Measurements from ENCODE around the gene ZNF587.
"Not testable (repeated sequence)": the region's sequence is repeated elsewhere in the genome, so short reads cannot be mapped to it uniquely, and the experiment has no call there.

The ZNF587 gene

DNA sequence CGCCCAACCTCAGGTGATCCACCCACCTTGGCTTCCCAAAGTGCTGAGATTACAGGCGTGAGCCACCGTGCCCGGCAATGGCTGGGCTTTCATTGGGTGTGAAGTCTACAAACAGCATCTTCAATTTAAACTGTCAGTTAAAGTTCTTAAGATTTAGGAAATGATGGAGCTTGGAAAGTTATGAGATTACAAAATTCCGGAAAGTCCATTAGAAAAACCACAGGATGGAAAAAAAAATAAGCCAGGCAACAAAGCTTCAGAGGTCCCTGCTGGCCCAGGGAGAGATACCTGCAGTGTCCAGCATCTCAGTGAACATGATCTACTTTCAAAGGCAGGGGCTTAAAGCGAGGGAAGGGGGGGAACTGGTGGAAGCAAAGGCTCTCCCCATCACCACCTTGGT lies 24.1 kb upstream of the ZNF587 start:
- Histone ChIP-seq H3K4me3 (ENCODE audit: low read length) (no peak overlapping the region), H3K36me3 (ENCODE audit: control insufficient read depth, low read depth, low read length) (peaks cover 11% of the 10 kb centered on the region), H3K4me1 (ENCODE audit: control insufficient read depth, low read depth, low read length) (peaks cover 4% of the 10 kb centered on the region), H3K9me3 (ENCODE audit: control insufficient read depth, low read depth, low read length) (no peaks in the 10 kb centered on the region), H3K27ac (ENCODE audit: low read length) (no peak overlapping the region), H3K9ac (ENCODE audit: low read length) (no peak overlapping the region), H3K27me3 (ENCODE audit: control insufficient read depth, insufficient read depth, low read length) (no peaks in the 10 kb centered on the region)

DNA sequence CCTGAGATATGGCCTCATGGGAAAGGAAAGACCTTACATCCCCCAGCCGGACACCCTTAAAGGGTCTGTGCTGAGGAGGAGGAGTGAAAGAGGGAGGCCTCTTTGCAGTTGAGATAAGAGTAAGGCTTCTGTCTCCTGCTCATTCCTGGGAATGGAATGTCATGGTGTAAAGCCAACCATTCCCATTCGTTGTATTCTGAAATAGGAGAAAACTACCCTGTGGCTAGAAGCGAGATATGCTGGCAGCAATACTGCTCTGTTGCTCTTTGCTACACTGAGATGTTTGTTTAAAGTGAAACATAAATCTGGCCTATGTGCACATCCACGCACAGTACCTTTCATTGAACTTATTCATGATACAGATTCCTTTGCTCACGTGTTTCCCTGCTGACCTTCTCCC lies 20.3 kb upstream of the ZNF587 start:
- Histone ChIP-seq H3K4me1 (ENCODE audit: control insufficient read depth, low read depth, low read length) (peaks cover 4% of the 10 kb centered on the region), H3K36me3 (ENCODE audit: control insufficient read depth, low read depth, low read length) (peaks cover 11% of the 10 kb centered on the region), H3K27me3 (ENCODE audit: control insufficient read depth, insufficient read depth, low read length) (no peaks in the 10 kb centered on the region), H3K4me3 (ENCODE audit: low read length) (no peak overlapping the region), H3K27ac (ENCODE audit: low read length) (no peak overlapping the region), H3K9ac (ENCODE audit: low read length) (no peak overlapping the region), H3K9me3 (ENCODE audit: control insufficient read depth, low read depth, low read length) (no peaks in the 10 kb centered on the region)

DNA sequence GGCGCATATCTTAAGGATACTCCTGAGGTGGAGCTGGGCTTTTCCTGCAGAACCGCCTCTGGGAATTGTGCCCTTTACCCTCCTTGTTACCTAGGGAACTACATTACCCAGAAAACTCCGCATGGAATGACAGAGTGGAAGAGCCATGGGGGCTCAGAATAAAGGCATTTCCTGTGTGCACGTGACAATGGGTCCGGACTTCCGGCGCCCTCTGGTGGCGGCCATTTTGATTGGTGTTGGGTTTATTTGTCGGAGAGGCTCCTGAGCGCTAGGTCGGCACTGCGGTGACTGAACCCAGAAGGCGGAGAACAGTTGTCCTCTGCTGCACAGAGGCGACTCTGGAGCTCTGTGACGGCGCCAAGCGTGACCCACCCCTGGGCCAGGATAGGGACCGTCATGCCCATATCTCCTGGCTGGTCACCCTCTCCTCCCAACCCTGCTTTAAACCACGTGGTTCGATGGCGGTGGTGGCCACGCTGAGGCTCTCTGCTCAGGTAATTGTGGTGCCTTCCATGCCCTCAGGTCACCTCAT lies 19.5 kb upstream of the ZNF587 start, which contains the start of gene ZNF587B:
Gene ZNF587B (plus strand): TSS at position 229 of the 532 bp plus-strand sequence. CDS start 230 bp downstream, at position 459.
- peaks cover 4% of the 10 kb centered on the region for H3K4me1 ChIP-seq (ENCODE audit: control insufficient read depth, low read depth, low read length)
- H3K27ac ChIP-seq (ENCODE audit: low read length), result peak within 1 kb of the TSS; percentile 88
- no peaks in the 10 kb centered on the region for H3K9me3 ChIP-seq (ENCODE audit: control insufficient read depth, low read depth, low read length)
- no peaks in the 10 kb centered on the region for H3K27me3 ChIP-seq (ENCODE audit: control insufficient read depth, insufficient read depth, low read length)
- peaks cover 8% of the 10 kb centered on the region for H3K36me3 ChIP-seq (ENCODE audit: control insufficient read depth, low read depth, low read length)
- peak within 1 kb of the TSS; percentile 90 for H3K4me3 ChIP-seq (ENCODE audit: low read length)
- peak within 1 kb of the TSS; percentile 97 for H3K9ac ChIP-seq (ENCODE audit: low read length)

DNA sequence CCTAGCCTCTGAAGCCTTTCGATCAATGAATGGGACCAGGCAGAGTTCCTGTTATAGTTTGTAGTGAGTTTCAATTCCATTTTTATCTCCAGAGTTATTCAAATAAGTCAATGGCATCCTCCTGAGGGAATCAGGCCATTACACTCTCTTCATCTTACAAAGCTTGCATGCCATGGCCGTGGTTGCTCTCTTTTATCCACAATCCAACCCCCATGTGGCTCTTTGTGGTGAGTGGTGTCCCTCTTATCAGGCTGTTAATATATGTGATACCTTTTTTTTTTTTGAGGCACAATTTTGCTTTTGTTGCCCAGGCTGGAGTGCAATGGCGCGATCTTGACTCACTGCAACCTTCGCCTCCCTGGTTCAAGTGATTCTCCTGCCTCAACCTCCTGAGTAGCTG lies 12.7 kb upstream of the ZNF587 start:
- peaks cover 23% of the 10 kb centered on the region for H3K36me3 ChIP-seq (ENCODE audit: control insufficient read depth, low read depth, low read length)
- H3K4me1 ChIP-seq (ENCODE audit: control insufficient read depth, low read depth, low read length); H3K27me3 ChIP-seq (ENCODE audit: control insufficient read depth, insufficient read depth, low read length); H3K9ac ChIP-seq (ENCODE audit: low read length); H3K4me3 ChIP-seq (ENCODE audit: low read length); H3K9me3 ChIP-seq (ENCODE audit: control insufficient read depth, low read depth, low read length); H3K27ac ChIP-seq (ENCODE audit: low read length): not testable (repeated sequence)

DNA sequence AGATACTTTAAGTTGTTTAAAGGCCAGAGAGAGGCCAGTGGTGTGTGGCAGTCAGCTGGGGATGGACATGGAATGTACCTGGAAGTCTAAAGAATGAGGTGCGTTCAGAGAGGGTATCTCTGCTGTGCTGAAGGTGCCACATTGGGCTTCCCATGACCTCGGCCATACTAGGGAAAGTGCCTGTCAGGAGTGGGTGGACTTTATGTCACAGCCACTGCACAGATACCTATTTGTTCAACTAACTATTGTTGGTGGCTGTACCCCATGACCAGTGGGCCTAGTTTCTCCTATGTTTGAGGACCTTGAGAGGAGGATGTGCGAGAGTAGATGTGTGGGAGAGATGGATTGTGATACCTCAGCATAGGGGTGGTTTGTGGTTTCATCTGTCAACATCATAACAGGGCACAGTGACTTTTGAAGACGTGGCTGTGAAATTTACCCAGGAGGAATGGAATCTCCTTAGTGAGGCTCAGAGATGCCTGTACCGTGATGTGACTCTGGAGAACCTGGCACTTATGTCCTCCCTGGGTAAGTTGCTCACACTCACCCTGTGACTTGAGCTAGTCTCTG lies 11.0 kb upstream of the ZNF587 start:
- not testable (repeated sequence) for H3K27me3 ChIP-seq (ENCODE audit: control insufficient read depth, insufficient read depth, low read length); H3K27ac ChIP-seq (ENCODE audit: low read length); H3K4me1 ChIP-seq (ENCODE audit: control insufficient read depth, low read depth, low read length); H3K9me3 ChIP-seq (ENCODE audit: control insufficient read depth, low read depth, low read length); H3K9ac ChIP-seq (ENCODE audit: low read length); H3K4me3 ChIP-seq (ENCODE audit: low read length)
- H3K36me3 ChIP-seq (ENCODE audit: control insufficient read depth, low read depth, low read length), result peaks cover 39% of the 10 kb centered on the region

DNA sequence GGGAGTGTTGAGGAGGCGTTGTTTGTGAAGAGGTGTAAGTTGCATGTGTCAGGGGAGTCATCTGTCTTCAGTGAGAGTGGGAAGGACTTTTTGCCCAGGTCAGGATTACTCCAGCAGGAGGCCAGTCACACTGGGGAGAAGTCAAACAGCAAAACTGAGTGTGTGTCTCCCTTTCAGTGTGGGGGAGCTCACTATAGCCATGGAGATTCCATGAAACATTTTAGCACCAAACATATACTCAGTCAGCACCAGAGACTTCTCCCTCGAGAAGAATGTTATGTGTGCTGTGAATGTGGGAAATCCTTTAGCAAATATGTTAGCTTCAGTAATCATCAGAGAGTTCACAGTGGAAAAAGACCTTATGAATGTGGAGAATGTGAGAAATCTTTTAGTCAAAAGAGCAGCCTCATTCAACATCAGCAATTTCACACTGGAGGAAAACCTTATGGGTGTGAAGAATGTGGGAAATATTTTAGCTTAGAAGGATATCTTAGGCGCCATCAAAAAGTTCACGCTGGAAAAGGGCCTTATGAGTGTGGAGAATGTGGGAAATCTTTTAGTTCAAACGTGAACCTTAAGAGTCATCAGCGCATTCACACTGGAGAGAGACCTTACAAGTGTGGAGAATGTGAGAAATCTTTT lies 8.4 kb upstream of the ZNF587 start:
- H3K27ac ChIP-seq (ENCODE audit: low read length), result no peak overlapping the region
- peaks cover 52% of the 10 kb centered on the region for H3K36me3 ChIP-seq (ENCODE audit: control insufficient read depth, low read depth, low read length)
- H3K4me3 ChIP-seq (ENCODE audit: low read length), result no peak overlapping the region
- no peaks in the 10 kb centered on the region for H3K4me1 ChIP-seq (ENCODE audit: control insufficient read depth, low read depth, low read length)
- no peak overlapping the region for H3K9ac ChIP-seq (ENCODE audit: low read length)
- H3K9me3 ChIP-seq (ENCODE audit: control insufficient read depth, low read depth, low read length), result no peaks in the 10 kb centered on the region
- H3K27me3 ChIP-seq (ENCODE audit: control insufficient read depth, insufficient read depth, low read length), result no peaks in the 10 kb centered on the region

DNA sequence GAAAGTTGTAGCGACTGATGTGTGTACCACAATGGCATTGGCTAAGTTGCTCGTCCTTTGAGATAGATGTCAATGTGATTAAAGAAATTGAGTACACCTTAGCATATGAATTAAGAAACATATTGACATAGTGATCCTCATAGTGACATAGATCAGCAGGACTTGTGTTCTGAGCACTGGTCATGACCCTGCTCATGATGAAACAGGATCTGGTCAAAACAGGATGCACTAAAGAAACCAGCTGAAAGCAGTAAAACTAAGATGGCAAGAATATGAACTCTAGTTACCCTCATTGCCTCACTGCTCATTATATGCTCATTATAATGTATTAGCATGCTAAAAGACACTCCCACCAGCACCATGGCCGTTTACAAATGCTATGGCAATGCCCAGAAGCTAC lies 2.5 kb upstream of the ZNF587 start:
- not testable (repeated sequence) for H3K27me3 ChIP-seq (ENCODE audit: control insufficient read depth, insufficient read depth, low read length); H3K9ac ChIP-seq (ENCODE audit: low read length); H3K27ac ChIP-seq (ENCODE audit: low read length); H3K4me1 ChIP-seq (ENCODE audit: control insufficient read depth, low read depth, low read length); H3K4me3 ChIP-seq (ENCODE audit: low read length); H3K9me3 ChIP-seq (ENCODE audit: control insufficient read depth, low read depth, low read length)
- peaks cover 28% of the 10 kb centered on the region for H3K36me3 ChIP-seq (ENCODE audit: control insufficient read depth, low read depth, low read length)

DNA sequence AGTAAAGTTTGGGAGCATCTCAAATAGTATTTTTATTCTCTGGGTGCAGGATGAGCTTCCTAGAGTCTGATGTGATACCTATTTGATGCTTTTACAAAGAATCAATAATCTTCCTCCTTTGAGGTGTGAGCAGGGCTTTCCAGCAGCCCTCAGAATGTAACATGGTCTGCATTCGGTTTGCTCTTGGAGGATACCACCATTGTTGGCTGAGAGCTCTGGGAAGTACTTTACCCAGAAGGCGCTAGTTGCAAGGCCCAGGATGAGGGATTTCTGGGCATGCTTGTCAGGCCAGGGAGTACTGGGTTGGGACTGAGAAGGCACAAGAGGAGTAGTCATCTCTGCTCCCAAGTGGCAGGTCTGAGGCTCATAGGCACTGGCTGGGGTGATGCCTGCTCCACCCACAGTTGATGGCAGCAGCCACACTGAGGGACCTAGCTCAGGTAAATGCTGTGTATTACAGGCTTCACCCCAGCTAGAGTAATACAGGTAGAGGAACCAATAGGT lies 445 bp upstream of the ZNF587 start:
- H3K4me3 ChIP-seq (ENCODE audit: low read length), result peak overlapping the region; percentile 91
- H3K9ac ChIP-seq (ENCODE audit: low read length); H3K27me3 ChIP-seq (ENCODE audit: control insufficient read depth, insufficient read depth, low read length); H3K9me3 ChIP-seq (ENCODE audit: control insufficient read depth, low read depth, low read length); H3K27ac ChIP-seq (ENCODE audit: low read length); H3K4me1 ChIP-seq (ENCODE audit: control insufficient read depth, low read depth, low read length): not testable (repeated sequence)
- peaks cover 19% of the 10 kb centered on the region for H3K36me3 ChIP-seq (ENCODE audit: control insufficient read depth, low read depth, low read length)

DNA sequence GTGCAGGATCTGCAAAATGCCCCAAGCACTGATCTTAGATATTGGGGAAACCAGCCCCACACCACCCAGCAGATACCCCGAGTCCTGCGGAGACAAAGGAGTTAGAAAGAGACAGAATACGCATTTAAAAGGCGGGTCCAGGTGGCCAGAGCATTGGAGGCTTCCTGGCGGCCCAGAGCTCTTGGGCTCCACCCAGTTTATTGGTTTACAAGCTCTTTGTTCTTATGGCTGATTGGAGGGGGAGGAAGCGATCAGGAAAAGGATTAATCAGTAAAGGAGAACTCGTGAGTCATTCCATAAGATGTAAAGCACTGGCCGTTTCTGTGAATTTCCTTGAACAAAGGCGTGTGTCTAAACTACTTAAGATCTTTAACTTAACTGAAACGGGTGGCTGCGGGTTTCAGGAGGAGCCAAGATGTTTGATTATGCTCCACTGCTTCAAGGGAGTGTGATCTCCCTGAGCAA lies 926 bp downstream of the ZNF587 start:
- peaks cover 7% of the 10 kb centered on the region for H3K36me3 ChIP-seq (ENCODE audit: control insufficient read depth, low read depth, low read length)
- H3K9ac ChIP-seq (ENCODE audit: low read length), result peak overlapping the region; percentile 95
- H3K27ac ChIP-seq (ENCODE audit: low read length), result peak overlapping the region; percentile 87

DNA sequence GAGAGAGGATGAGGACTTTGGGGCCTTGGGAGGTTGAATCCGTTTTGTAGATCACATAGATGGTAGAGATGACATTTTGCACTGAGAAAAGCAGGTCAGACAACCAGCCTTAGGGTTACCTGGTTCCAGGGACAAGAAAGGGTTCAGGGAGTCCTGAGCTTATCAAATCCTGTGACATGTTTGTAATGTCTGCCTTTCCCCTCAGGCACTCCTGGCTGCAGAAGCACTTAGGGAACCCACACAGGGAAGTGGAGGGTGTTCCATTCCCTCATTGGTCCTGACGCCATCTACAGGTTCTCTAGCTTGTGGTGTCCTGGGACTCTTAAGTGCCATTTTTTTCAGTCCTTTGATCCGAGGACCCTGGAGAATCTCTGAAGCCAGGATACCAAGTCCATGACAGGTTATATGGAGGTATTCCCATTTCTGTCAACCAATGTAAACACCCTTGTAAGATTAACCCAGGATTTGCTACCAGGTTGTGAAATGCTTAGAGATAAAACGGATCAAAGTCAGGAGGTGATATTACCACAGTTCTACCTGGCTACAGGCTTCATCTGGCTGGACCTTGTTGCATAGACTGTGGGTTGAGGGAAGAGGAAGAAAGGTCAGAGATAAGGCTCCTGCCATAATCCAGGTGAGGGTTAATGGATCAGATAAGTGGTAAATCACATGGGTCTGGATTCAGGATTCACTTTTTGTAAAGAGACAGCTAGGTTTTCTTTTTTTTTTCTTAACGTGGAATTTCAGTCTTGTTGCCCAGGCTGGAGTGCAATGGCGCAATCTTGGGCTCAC lies 2.3 kb downstream of the ZNF587 start:
- H3K9ac ChIP-seq (ENCODE audit: low read length); H3K9me3 ChIP-seq (ENCODE audit: control insufficient read depth, low read depth, low read length); H3K4me3 ChIP-seq (ENCODE audit: low read length); H3K27me3 ChIP-seq (ENCODE audit: control insufficient read depth, insufficient read depth, low read length); H3K36me3 ChIP-seq (ENCODE audit: control insufficient read depth, low read depth, low read length); H3K4me1 ChIP-seq (ENCODE audit: control insufficient read depth, low read depth, low read length); H3K27ac ChIP-seq (ENCODE audit: low read length): not testable (repeated sequence)

More for the DNA sequence above, 926 bp downstream of the ZNF587 start:
- Histone ChIP-seq H3K4me3 (ENCODE audit: low read length) (peak overlapping the region; percentile 91), H3K4me1 (ENCODE audit: control insufficient read depth, low read depth, low read length) (peaks cover 6% of the 10 kb centered on the region), H3K27me3 (ENCODE audit: control insufficient read depth, insufficient read depth, low read length) (no peaks in the 10 kb centered on the region), H3K9me3 (ENCODE audit: control insufficient read depth, low read depth, low read length) (no peaks in the 10 kb centered on the region)

DNA sequence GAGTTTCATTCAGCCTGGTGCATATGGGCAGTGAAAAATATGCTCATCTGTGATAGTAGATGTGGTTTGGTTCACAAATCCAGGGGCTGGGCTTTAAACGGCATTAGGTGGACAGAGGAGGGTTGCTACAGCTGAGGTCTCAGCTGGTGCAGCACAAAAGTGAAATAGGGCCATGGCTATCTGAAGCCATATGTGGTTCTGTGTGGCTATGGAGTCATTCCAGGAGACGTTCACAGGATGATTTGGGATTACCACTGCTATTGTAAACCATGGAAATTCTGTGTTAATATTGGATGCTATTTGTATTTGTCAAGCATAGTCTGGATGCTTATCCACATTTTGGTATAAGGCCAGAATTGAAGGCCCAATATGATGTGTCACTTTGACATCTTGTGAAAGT lies 4.5 kb downstream of the ZNF587 start:
- not testable (repeated sequence) for H3K4me1 ChIP-seq (ENCODE audit: control insufficient read depth, low read depth, low read length); H3K27ac ChIP-seq (ENCODE audit: low read length); H3K4me3 ChIP-seq (ENCODE audit: low read length); H3K9ac ChIP-seq (ENCODE audit: low read length); H3K9me3 ChIP-seq (ENCODE audit: control insufficient read depth, low read depth, low read length); H3K27me3 ChIP-seq (ENCODE audit: control insufficient read depth, insufficient read depth, low read length)
- peaks cover 17% of the 10 kb centered on the region for H3K36me3 ChIP-seq (ENCODE audit: control insufficient read depth, low read depth, low read length)

Measured in iPS-18a (cell line).